Calu3 (cell line): ENCODE results near the gene HSPA12B. TPM values are rescaled to one million over a fixed set of nuclear protein-coding genes. Genes with fewer than 3 reads are reported as not detected.

Source experiments
- BruUV-seq: library from RNA; stranded (reverse); fragments of 400-500 nt; replicated peaks from 2 replicates; lab custom pipeline; 2021; lab: Mats Ljungman, UMichigan
- CTCF ChIA-PET: fragments of 300-600 bp; sonication (Branson Sonifier 250); formaldehyde crosslinking; loops from one replicate; lab custom pipeline; 2022; ENCODE audit warnings: antibody characterized with exemption; lab: Charles Lee
- DNase-seq: peaks from one replicate; pipeline ENCODE4 v3.0.0; 2022
- H3K27ac Mint-ChIP-seq: one replicate; pipeline ENCODE4 v1.8.0; 2022; ENCODE audit warnings: mixed read lengths; ENCODE audit not compliant: unreplicated experiment
- H3K27me3 Mint-ChIP-seq: one replicate; pipeline ENCODE4 v1.8.0; 2022; ENCODE audit warnings: mixed read lengths; ENCODE audit not compliant: unreplicated experiment
- H3K36me3 Mint-ChIP-seq: one replicate; pipeline ENCODE4 v1.8.0; 2022; ENCODE audit warnings: mild to moderate bottlenecking, moderate library complexity, mixed read lengths; ENCODE audit not compliant: insufficient read depth, unreplicated experiment
- H3K4me1 Mint-ChIP-seq: one replicate; pipeline ENCODE4 v1.8.0; 2022; ENCODE audit warnings: mild to moderate bottlenecking, low read depth, mixed read lengths; ENCODE audit not compliant: unreplicated experiment
- H3K4me3 Mint-ChIP-seq: one replicate; pipeline ENCODE4 v1.8.0; 2022; ENCODE audit warnings: mild to moderate bottlenecking, low read depth, moderate library complexity, mixed read lengths; ENCODE audit not compliant: unreplicated experiment
- H3K9me3 Mint-ChIP-seq: one replicate; pipeline ENCODE4 v1.8.0; 2022; ENCODE audit warnings: low read depth, mixed read lengths; ENCODE audit not compliant: unreplicated experiment
- CTCF ChIP-seq: fragments of 200-600 bp; IDR thresholded peaks from one replicate; pipeline ENCODE4 v1.8.0; 2022; ENCODE audit warnings: antibody characterized with exemption; ENCODE audit not compliant: unreplicated experiment
- intact Hi-C: fragments of 100-400 bp; cut with micrococcal nuclease; formaldehyde crosslinking; loops from one replicate; pipeline ENCODE4 v1.10.0; 2022; ENCODE audit not compliant: unreplicated experiment
- total RNA-seq: library from RNA; stranded (reverse); gene quantifications from 2 replicates; pipeline ENCODE4 v1.2.3, GENCODE V29; 2022

Gene HSPA12B
- total RNA-seq, 1 experiment from 2014 or later, result not detected

- no peak for TF ChIP-seq CTCF
- intact Hi-C loops, result no loop called here
- peaks cover 14% of the 10 kb centered on the region for H3K27me3 Mint-ChIP-seq
- H3K4me1 Mint-ChIP-seq, result no peaks in the 10 kb centered on the region
- BruUV-seq, result no TSS peak
- no peaks in the 10 kb centered on the region for H3K9me3 Mint-ChIP-seq
- CTCF ChIA-PET, result no interaction called here
- H3K27ac Mint-ChIP-seq, result no peak overlapping the region
- no peaks in the 10 kb centered on the region for H3K36me3 Mint-ChIP-seq
- no peak overlapping the region for H3K4me3 Mint-ChIP-seq
- DNase-seq, result no peak
These were observed 36.3 kb upstream of the HSPA12B start for GRCh38 chr20:3696200-3696599.

DNA sequence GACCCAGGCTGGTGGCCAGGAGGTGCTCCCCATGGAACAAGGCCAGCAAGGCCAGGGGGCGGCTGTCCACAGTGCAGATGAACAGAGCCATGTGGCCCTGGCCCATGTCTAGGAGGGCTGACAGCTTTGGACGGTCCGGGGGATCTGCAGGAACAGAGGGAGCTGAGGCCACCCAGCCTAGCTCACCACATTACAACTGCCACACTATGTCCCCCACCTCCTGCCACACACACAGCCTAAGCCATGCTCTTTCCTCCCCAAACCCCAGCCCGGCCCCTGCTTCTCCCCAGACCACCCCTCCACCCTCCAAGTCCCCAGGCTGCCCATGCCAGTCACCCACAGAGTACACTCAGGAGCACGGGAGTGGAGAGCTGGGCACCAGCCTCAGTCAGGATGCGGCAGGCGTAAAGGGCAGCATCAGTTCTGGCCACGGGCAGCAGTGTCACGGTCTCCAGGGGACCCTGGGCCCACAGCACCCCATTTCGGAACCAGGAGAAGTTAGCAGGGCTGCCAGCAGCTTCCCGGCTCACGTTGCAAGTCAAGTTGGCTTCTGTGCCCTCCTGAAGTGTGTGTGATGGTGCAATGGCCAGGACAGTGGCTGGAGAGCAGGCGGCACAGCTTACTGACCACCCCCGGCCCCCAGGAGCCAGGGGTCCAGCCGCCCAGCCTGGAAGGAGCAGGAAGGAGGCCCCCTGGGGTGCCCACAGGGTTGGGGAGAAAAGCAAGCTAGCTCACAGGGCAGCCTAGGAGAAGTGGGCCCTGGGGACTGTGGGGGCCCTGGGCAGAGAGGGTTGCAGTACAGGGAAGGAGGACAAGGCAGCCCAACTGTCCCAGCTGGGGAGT is 35.5 kb upstream of the HSPA12B start:
- CTCF ChIA-PET, result no interaction called here
- intact Hi-C loops, result no loop called here
- no peak overlapping the region for H3K4me3 Mint-ChIP-seq
- H3K9me3 Mint-ChIP-seq, result no peaks in the 10 kb centered on the region
- BruUV-seq, result no TSS peak
- no peak for DNase-seq
- H3K27me3 Mint-ChIP-seq, result peaks cover 14% of the 10 kb centered on the region
- H3K4me1 Mint-ChIP-seq, result no peaks in the 10 kb centered on the region
- H3K27ac Mint-ChIP-seq, result no peak overlapping the region
- no peaks in the 10 kb centered on the region for H3K36me3 Mint-ChIP-seq
- no peak for TF ChIP-seq CTCF

- no peak for TF ChIP-seq CTCF
- Mint-ChIP-seq H3K27me3 (peaks cover 14% of the 10 kb centered on the region), H3K36me3 (no peaks in the 10 kb centered on the region), H3K4me1 (no peaks in the 10 kb centered on the region), H3K4me3 (no peak overlapping the region), H3K27ac (no peak overlapping the region), H3K9me3 (no peaks in the 10 kb centered on the region)
- intact Hi-C loops, result no loop called here
- no TSS peak for BruUV-seq
- CTCF ChIA-PET, result no interaction called here
- no peak for DNase-seq
These were observed 34.7 kb upstream of the HSPA12B start for GRCh38 chr20:3697588-3698305.

DNA sequence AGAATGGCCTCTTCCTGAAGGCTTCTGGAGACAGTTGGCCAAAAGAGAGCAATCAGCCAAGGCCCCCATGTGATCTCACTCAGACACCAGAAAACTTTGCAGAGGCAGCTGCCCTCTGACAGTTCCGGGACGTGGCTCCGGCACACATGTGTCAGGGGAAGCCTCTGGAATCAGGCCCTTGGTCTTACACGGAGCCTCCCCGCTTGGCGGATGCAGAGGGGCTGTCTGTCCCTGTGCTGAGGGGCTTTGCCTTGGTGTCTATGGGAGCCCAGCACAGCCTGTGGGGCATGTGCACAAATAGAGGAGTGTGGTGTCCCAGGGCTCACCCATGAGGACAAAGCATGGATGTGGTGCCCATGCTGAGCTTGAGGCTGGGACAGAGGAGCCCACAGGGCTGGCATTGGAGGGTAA is 33.9 kb upstream of the HSPA12B start:
- Mint-ChIP-seq H3K9me3 (no peaks in the 10 kb centered on the region), H3K36me3 (no peaks in the 10 kb centered on the region), H3K4me1 (no peaks in the 10 kb centered on the region), H3K27ac (no peak overlapping the region), H3K27me3 (peaks cover 20% of the 10 kb centered on the region), H3K4me3 (no peak overlapping the region)
- intact Hi-C loops, result no loop called here
- CTCF ChIA-PET, result interaction anchor here (1.6 kb wide), 1 partner anchor 12 kb away, joined by 4 read pairs; no protein-coding TSS in a partner anchor
- no peak for DNase-seq
- BruUV-seq, result no TSS peak
- TF ChIP-seq CTCF, result no peak
